HEK293 (cell line): Measurements from ENCODE around the gene PPM1J.

ENCODE experiments used
- ATF2 ChIP-seq: fragments of 450-650 bp; formaldehyde crosslinking; IDR thresholded peaks from 2 replicates; pipeline ENCODE4 v1.5.1; 2016; ENCODE audit warnings: missing biosample characterization, missing genetic modification characterization, low read depth
- BCL11B ChIP-seq: fragments of 450-650 bp; formaldehyde crosslinking; IDR thresholded peaks from 2 replicates; pipeline ENCODE4 v1.5.1; 2016; ENCODE audit warnings: low read depth, missing biosample characterization, missing genetic modification characterization
- ELK4 ChIP-seq: IDR thresholded peaks from 2 replicates; pipeline ENCODE4 v1.6.1; 2011; ENCODE audit warnings: mild to moderate bottlenecking, low read depth, low read length, borderline replicate concordance
- GFI1B ChIP-seq: fragments of 450-650 bp; formaldehyde crosslinking; IDR thresholded peaks from 2 replicates; pipeline ENCODE4 v1.5.1; 2016; ENCODE audit warnings: missing biosample characterization, missing genetic modification characterization
- HOXA7 ChIP-seq: sonication (generic); formaldehyde crosslinking; IDR thresholded peaks from 2 replicates; pipeline ENCODE4 v1.8.1; 2022; ENCODE audit warnings: missing genetic modification reagents, borderline replicate concordance
- HOXC10 ChIP-seq: sonication (generic); formaldehyde crosslinking; IDR thresholded peaks from 2 replicates; pipeline ENCODE4 v1.8.1; 2023; ENCODE audit warnings: mild to moderate bottlenecking, missing genetic modification reagents
- KLF17 ChIP-seq: fragments of 450-650 bp; formaldehyde crosslinking; IDR thresholded peaks from 2 replicates; pipeline ENCODE4 v1.5.1; 2016; ENCODE audit warnings: missing biosample characterization, missing genetic modification characterization
- KLF8 ChIP-seq: fragments of 450-650 bp; formaldehyde crosslinking; IDR thresholded peaks from 2 replicates; pipeline ENCODE4 v1.5.1; 2016; ENCODE audit warnings: missing biosample characterization, missing genetic modification characterization
- OVOL3 ChIP-seq: fragments of 450-650 bp; formaldehyde crosslinking; IDR thresholded peaks from 2 replicates; pipeline ENCODE4 v1.5.1; 2016; ENCODE audit warnings: missing biosample characterization, missing genetic modification characterization
- WT1 ChIP-seq: fragments of 450-650 bp; formaldehyde crosslinking; IDR thresholded peaks from 2 replicates; pipeline ENCODE4 v1.5.1; 2016; ENCODE audit warnings: missing biosample characterization, missing genetic modification characterization
- ZBTB20 ChIP-seq: fragments of 450-650 bp; formaldehyde crosslinking; IDR thresholded peaks from 2 replicates; pipeline ENCODE4 v1.5.1; 2016; ENCODE audit warnings: missing biosample characterization, missing genetic modification characterization
- ZBTB48 ChIP-seq: fragments of 450-650 bp; formaldehyde crosslinking; IDR thresholded peaks from 2 replicates; pipeline ENCODE4 v1.5.1; 2016; ENCODE audit warnings: missing biosample characterization, missing genetic modification characterization
- ZBTB6 ChIP-seq: fragments of 450-650 bp; formaldehyde crosslinking; IDR thresholded peaks from 2 replicates; pipeline ENCODE4 v1.5.1; 2017; ENCODE audit warnings: missing biosample characterization, missing genetic modification characterization
- ZBTB8A ChIP-seq: fragments of 450-650 bp; formaldehyde crosslinking; IDR thresholded peaks from 2 replicates; pipeline ENCODE4 v1.5.1; 2016; ENCODE audit warnings: missing biosample characterization, missing genetic modification characterization
- ZFHX2 ChIP-seq: fragments of 450-650 bp; formaldehyde crosslinking; conservative IDR thresholded peaks from 2 replicates; pipeline ENCODE4 v1.5.1; 2016; ENCODE audit warnings: missing biosample characterization, missing genetic modification characterization
- ZFP3 ChIP-seq: fragments of 450-650 bp; formaldehyde crosslinking; IDR thresholded peaks from 2 replicates; pipeline ENCODE4 v1.5.1; 2016; ENCODE audit warnings: low read depth, missing biosample characterization, missing genetic modification characterization
- ZNF10 ChIP-seq: fragments of 450-650 bp; formaldehyde crosslinking; IDR thresholded peaks from 2 replicates; pipeline ENCODE4 v1.5.1; 2017; ENCODE audit warnings: missing biosample characterization, missing genetic modification characterization
- ZNF311 ChIP-seq: fragments of 450-650 bp; formaldehyde crosslinking; IDR thresholded peaks from 2 replicates; pipeline ENCODE4 v1.5.1; 2017; ENCODE audit warnings: missing biosample characterization, missing genetic modification characterization, borderline replicate concordance
- ZNF324 ChIP-seq: fragments of 450-650 bp; formaldehyde crosslinking; IDR thresholded peaks from 2 replicates; pipeline ENCODE4 v1.5.1; 2016; ENCODE audit warnings: missing biosample characterization, missing genetic modification characterization
- ZNF366 ChIP-seq: fragments of 450-650 bp; formaldehyde crosslinking; conservative IDR thresholded peaks from 2 replicates; pipeline ENCODE4 v1.5.1; 2016; ENCODE audit warnings: missing biosample characterization, missing genetic modification characterization
- ZNF398 ChIP-seq: fragments of 450-650 bp; formaldehyde crosslinking; IDR thresholded peaks from 2 replicates; pipeline ENCODE4 v1.5.1; 2017; ENCODE audit warnings: missing biosample characterization, missing genetic modification characterization
- ZNF433 ChIP-seq: fragments of 450-650 bp; formaldehyde crosslinking; IDR thresholded peaks from 2 replicates; pipeline ENCODE4 v1.5.1; 2016; ENCODE audit warnings: missing biosample characterization, missing genetic modification characterization, low read depth
- ZNF488 ChIP-seq: fragments of 450-650 bp; formaldehyde crosslinking; IDR thresholded peaks from 2 replicates; pipeline ENCODE4 v1.5.1; 2016; ENCODE audit warnings: missing biosample characterization, missing genetic modification characterization
- ZNF530 ChIP-seq: fragments of 450-650 bp; formaldehyde crosslinking; IDR thresholded peaks from 2 replicates; pipeline ENCODE4 v1.5.1; 2016; ENCODE audit warnings: low read depth, missing biosample characterization, missing genetic modification characterization
- ZNF560 ChIP-seq: fragments of 450-650 bp; formaldehyde crosslinking; IDR thresholded peaks from 2 replicates; pipeline ENCODE4 v1.5.1; 2017; ENCODE audit warnings: missing biosample characterization, missing genetic modification characterization, borderline replicate concordance
- ZNF580 ChIP-seq: fragments of 450-650 bp; formaldehyde crosslinking; IDR thresholded peaks from 2 replicates; pipeline ENCODE4 v1.5.1; 2016; ENCODE audit warnings: missing biosample characterization, missing genetic modification characterization
- ZNF610 ChIP-seq: fragments of 450-650 bp; formaldehyde crosslinking; IDR thresholded peaks from 2 replicates; pipeline ENCODE4 v1.5.1; 2016; ENCODE audit warnings: missing biosample characterization, missing genetic modification characterization, borderline replicate concordance
- ZNF843 ChIP-seq: fragments of 450-650 bp; formaldehyde crosslinking; IDR thresholded peaks from 2 replicates; pipeline ENCODE4 v1.5.1; 2016; ENCODE audit warnings: missing biosample characterization, missing genetic modification characterization
- ZSCAN18 ChIP-seq: fragments of 450-650 bp; formaldehyde crosslinking; IDR thresholded peaks from 2 replicates; pipeline ENCODE4 v1.5.1; 2016; ENCODE audit warnings: missing biosample characterization, missing genetic modification characterization

Gene PPM1J

GRCh38 chr1:112700290-112701226 is 14.6 kb downstream of the PPM1J start (continued):
- TF ChIP-seq ZNF398 (tag by site-specific recombination) (peak; percentile 98), ZNF311 (no peak), ELK4 (no peak), ZNF366 (peak; percentile 84), ZNF843 (tag by site-specific recombination) (peak; percentile 87; the same call in 1 of the 2 replicates), ZNF324 (tag by site-specific recombination) (peak; percentile 80), ZBTB20 (tag by site-specific recombination) (peak; percentile 79; the same call in 1 of the 2 replicates), ZSCAN18 (no peak), OVOL3 (tag by site-specific recombination) (no peak), WT1 (tag by site-specific recombination) (peak; percentile 94), ZBTB48 (tag by site-specific recombination) (peak; percentile 28; the same call in 1 of the 2 replicates), ZBTB6 (tag by site-specific recombination) (0 out of 2 replicates have a peak, but pooled peaks have one; percentile 5), HOXA7 (CRISPR knock-in tag) (no peak), GFI1B (no peak), BCL11B (tag by site-specific recombination) (peak; percentile 82; the same call in 1 of the 2 replicates), HOXC10 (no peak), ZNF433 (no peak), ZFHX2 (tag by site-specific recombination) (peak; percentile 99), KLF17 (tag by site-specific recombination) (peak; percentile 91), ZNF610 (tag by site-specific recombination) (no peak; the same call in 1 of the 2 replicates), ZNF560 (no peak), ZNF580 (tag by site-specific recombination) (no peak), ZBTB8A (tag by site-specific recombination) (peak; percentile 81), ZNF530 (tag by site-specific recombination) (no peak), ZNF10 (tag by site-specific recombination) (peak; percentile 65; the same call in 1 of the 2 replicates), ZFP3 (no peak), KLF8 (tag by site-specific recombination) (peak; percentile 93), ZNF488 (no peak), ATF2 (tag by site-specific recombination) (peak; percentile 97)
